HG02870 (cell line): ENCODE measurements around the gene TRPV3.
"Not testable (repeated sequence)": the region's sequence is repeated elsewhere in the genome, so short reads cannot be mapped to it uniquely, and the experiment has no call there.

Experiments
- ATAC-seq: cut with Tn5 transposase; IDR thresholded peaks from one replicate; pipeline ENCODE4 v1.9.1; 2021; ENCODE audit warnings: mild to moderate bottlenecking, moderate library complexity; ENCODE audit not compliant: unreplicated experiment

TRPV3 gene

GRCh38 chr17:3527468-3527867, 30.1 kb downstream of the TRPV3 start:
- no peak for ATAC-seq

GRCh38 chr17:3526971-3527370, 30.6 kb downstream of the TRPV3 start:
- no peak for ATAC-seq

GRCh38 chr17:3526491-3526890, 31.1 kb downstream of the TRPV3 start:
- no peak for ATAC-seq

GRCh38 chr17:3524024-3524423, 33.6 kb downstream of the TRPV3 start:
- no peak for ATAC-seq

- not testable (repeated sequence) for ATAC-seq
These were observed 38.1 kb downstream of the TRPV3 start for GRCh38 chr17:3519472-3519871.

GRCh38 chr17:3514873-3515272, 42.7 kb downstream of the TRPV3 start:
- no peak for ATAC-seq

- not testable (repeated sequence) for ATAC-seq
These were observed 43.4 kb downstream of the TRPV3 start for GRCh38 chr17:3514167-3514566.

GRCh38 chr17:3513305-3514035, 44.1 kb downstream of the TRPV3 start:
- ATAC-seq = no peak

- no peak for ATAC-seq
These were observed 45.0 kb downstream of the TRPV3 start for GRCh38 chr17:3512505-3513171.

GRCh38 chr17:3511852-3512504, 45.6 kb downstream of the TRPV3 start:
- no peak for ATAC-seq

GRCh38 chr17:3510090-3510489, 47.5 kb downstream of the TRPV3 start:
- ATAC-seq = no peak

- ATAC-seq = no peak
These were observed 49.7 kb downstream of the TRPV3 start for GRCh38 chr17:3507869-3508268.

GRCh38 chr17:3507071-3507470, 50.5 kb downstream of the TRPV3 start:
- ATAC-seq = no peak

- ATAC-seq = no peak
These were observed 51.6 kb downstream of the TRPV3 start for GRCh38 chr17:3506054-3506453.

- ATAC-seq = no peak
These were observed 52.6 kb downstream of the TRPV3 start for GRCh38 chr17:3505008-3505407.

GRCh38 chr17:3503285-3503684, 54.3 kb downstream of the TRPV3 start:
- no peak for ATAC-seq

GRCh38 chr17:3502466-3502865, 55.1 kb downstream of the TRPV3 start:
- no peak for ATAC-seq

GRCh38 chr17:3501344-3501743, 56.3 kb downstream of the TRPV3 start:
- ATAC-seq = no peak

GRCh38 chr17:3497101-3497500, 60.5 kb downstream of the TRPV3 start:
- ATAC-seq = no peak

- no peak for ATAC-seq
These were observed 72.0 kb downstream of the TRPV3 start for GRCh38 chr17:3485481-3486068.

- no peak for ATAC-seq
These were observed 74.8 kb downstream of the TRPV3 start for GRCh38 chr17:3482852-3483251.

GRCh38 chr17:3479988-3480387, 77.6 kb downstream of the TRPV3 start:
- no peak for ATAC-seq
